DOHH2 (cell line): ENCODE measurements around the gene CORO6.

Experiments used
- H3F3A ChIP-seq: fragments of 200-600 bp; sonication (generic), shearing (Covaris generic); 2 replicates; pipeline ENCODE4 v1.6.0; 2016; ENCODE audit warnings: antibody characterized with exemption, mild to moderate bottlenecking; ENCODE audit not compliant: control insufficient read depth, insufficient read depth
- H3K27ac ChIP-seq: fragments of 200-600 bp; sonication (generic); 2 replicates; pipeline ENCODE4 v1.5.1; 2014; ENCODE audit warnings: low read depth, mild to moderate bottlenecking, low read length, moderate library complexity
- H3K27me3 ChIP-seq: fragments of 200-600 bp; sonication (generic); 2 replicates; pipeline ENCODE4 v1.6.1; 2014; ENCODE audit warnings: mild to moderate bottlenecking, low read length, mixed read lengths; ENCODE audit not compliant: control insufficient read depth
- H3K36me3 ChIP-seq: fragments of 200-600 bp; sonication (generic); 2 replicates; pipeline ENCODE4 v1.6.1; 2014; ENCODE audit warnings: mild to moderate bottlenecking, low read length, moderate library complexity, mixed read lengths; ENCODE audit not compliant: control insufficient read depth
- H3K4me1 ChIP-seq: fragments of 200-600 bp; sonication (generic); 2 replicates; pipeline ENCODE4 v1.6.1; 2014; ENCODE audit warnings: mild to moderate bottlenecking, low read length, mixed read lengths; ENCODE audit not compliant: control insufficient read depth
- H3K4me2 ChIP-seq: fragments of 200-600 bp; sonication (generic); 2 replicates; pipeline ENCODE4 v1.6.0; 2014; ENCODE audit warnings: mild to moderate bottlenecking, low read length, moderate library complexity
- H3K4me3 ChIP-seq: fragments of 200-600 bp; sonication (generic); 2 replicates; pipeline ENCODE4 v1.5.1; 2014; ENCODE audit warnings: mild to moderate bottlenecking, low read length, mixed read lengths
- H3K79me2 ChIP-seq: fragments of 200-600 bp; sonication (generic); 2 replicates; pipeline ENCODE4 v1.6.1; 2014; ENCODE audit warnings: mild to moderate bottlenecking, low read length, mixed read lengths; ENCODE audit not compliant: control insufficient read depth
- H3K9me2 ChIP-seq: fragments of 200-600 bp; sonication (generic); replicated peaks from 2 replicates; pipeline ENCODE4 v1.6.1; 2014; ENCODE audit warnings: mild to moderate bottlenecking, low read length, mixed read lengths; ENCODE audit not compliant: control insufficient read depth
- H3K9me3 ChIP-seq: fragments of 200-600 bp; sonication (generic); 2 replicates; pipeline ENCODE4 v1.6.1; 2014; ENCODE audit warnings: antibody characterized with exemption, low read length, mixed read lengths; ENCODE audit not compliant: control insufficient read depth, insufficient read depth
- H4K20me1 ChIP-seq: fragments of 200-600 bp; sonication (generic); 2 replicates; pipeline ENCODE4 v1.6.0; 2014; ENCODE audit warnings: low read depth, mild to moderate bottlenecking, antibody characterized with exemption, low read length, moderate library complexity; ENCODE audit not compliant: control insufficient read depth, insufficient read depth
- EZH2phosphoT487 ChIP-seq: fragments of 200-600 bp; sonication (generic); IDR thresholded peaks from 2 replicates; pipeline ENCODE4 v1.6.1; 2017; ENCODE audit warnings: borderline replicate concordance, mild to moderate bottlenecking, antibody characterized with exemption, low read length, moderate library complexity, mixed read lengths
- TF ChIP-seq, protein P1 (sequence below): fragments of 200-600 bp; sonication (generic); IDR thresholded peaks from one replicate; pipeline ENCODE4 v1.5.1; 2014; ENCODE audit warnings: antibody characterized with exemption, mild to moderate bottlenecking, low read depth, low read length; ENCODE audit not compliant: poor library complexity, severe bottlenecking

CORO6 gene

DNA sequence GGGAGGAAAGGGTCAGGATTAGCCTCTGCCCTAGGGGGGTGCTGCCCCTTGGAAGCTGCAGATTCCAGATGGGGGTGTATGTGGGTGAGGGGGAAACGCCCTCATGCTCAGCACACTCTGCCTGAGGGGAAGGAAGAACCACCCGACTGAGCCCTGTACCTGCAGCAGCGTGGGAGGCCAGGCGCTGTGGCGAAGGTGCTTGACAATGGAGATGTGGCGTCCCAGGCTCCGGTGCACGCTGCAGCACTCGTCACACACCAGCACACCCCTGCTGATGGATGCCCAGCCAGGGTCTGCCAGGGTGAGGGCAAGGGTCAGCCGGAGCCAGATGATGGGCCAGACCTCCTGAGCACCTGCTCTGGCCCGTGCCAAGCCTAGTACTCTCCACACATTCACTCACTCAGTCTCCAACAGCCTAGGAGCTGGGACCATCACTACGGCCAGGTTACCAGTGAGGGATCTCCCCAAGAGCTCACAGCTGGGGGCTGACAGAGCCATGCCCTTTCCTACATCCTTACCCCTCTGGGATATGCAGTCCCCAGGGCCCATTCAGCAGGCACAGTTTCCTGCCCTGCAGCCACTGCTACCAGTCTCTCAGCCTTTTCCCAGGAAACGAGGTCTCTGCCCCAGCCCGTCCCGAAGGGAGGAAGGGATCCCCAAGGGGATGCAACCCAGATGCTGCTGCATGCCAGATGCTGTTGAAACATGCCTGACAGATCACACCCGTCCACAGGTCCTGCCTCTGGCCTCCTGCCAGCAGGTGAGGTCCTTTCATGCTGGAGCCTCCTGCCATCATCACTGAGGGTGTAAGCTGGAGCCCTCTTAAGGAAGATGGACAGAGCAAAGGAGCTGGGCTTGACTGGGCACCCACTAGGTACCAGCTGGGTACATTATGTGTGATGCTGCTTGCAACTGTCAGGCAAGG, 39.1 kb downstream of the CORO6 start:
- TF ChIP-seq, protein P1, sequence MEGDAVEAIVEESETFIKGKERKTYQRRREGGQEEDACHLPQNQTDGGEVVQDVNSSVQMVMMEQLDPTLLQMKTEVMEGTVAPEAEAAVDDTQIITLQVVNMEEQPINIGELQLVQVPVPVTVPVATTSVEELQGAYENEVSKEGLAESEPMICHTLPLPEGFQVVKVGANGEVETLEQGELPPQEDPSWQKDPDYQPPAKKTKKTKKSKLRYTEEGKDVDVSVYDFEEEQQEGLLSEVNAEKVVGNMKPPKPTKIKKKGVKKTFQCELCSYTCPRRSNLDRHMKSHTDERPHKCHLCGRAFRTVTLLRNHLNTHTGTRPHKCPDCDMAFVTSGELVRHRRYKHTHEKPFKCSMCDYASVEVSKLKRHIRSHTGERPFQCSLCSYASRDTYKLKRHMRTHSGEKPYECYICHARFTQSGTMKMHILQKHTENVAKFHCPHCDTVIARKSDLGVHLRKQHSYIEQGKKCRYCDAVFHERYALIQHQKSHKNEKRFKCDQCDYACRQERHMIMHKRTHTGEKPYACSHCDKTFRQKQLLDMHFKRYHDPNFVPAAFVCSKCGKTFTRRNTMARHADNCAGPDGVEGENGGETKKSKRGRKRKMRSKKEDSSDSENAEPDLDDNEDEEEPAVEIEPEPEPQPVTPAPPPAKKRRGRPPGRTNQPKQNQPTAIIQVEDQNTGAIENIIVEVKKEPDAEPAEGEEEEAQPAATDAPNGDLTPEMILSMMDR = no peak
- TF ChIP-seq EZH2phosphoT487 = no peak
- Histone ChIP-seq H3K4me3 (no peak overlapping the region), H3K4me1 (peaks cover 58% of the 10 kb centered on the region), H3K79me2 (peaks cover 61% of the 10 kb centered on the region), H4K20me1 (peaks cover 18% of the 10 kb centered on the region), H3K9me2 (no peaks in the 10 kb centered on the region), H3K36me3 (peaks cover 51% of the 10 kb centered on the region), H3K27ac (peak overlapping the region; percentile 49; the same call in 1 of the 2 replicates), H3K27me3 (no peaks in the 10 kb centered on the region), H3K9me3 (no peaks in the 10 kb centered on the region), H3F3A (no peaks in the 10 kb centered on the region), H3K4me2 (no peak overlapping the region; the same call in 1 of the 2 replicates)

DNA sequence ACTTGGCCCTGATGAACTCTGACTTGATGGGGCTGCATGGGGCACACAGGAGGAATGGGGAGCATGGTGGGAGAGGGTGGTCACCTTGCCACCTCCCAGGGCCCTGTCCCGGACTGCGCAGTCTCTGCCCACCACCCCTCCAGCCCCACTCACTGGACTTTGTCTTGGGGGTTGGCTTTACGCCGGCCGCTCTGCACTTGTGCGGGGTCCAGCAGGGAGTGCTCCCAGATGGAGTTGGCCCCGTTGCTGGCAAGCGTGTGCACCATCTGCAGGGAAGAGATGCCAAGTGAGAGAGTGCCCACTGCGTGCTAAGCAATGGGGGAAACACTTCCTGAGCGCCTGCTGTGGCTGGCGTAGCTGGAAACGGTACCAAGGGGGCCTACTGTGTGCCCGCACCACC, 39.9 kb downstream of the CORO6 start:
- Histone ChIP-seq H3K4me2 (no peak overlapping the region), H3K27ac (no peak overlapping the region), H3F3A (no peaks in the 10 kb centered on the region), H4K20me1 (peaks cover 14% of the 10 kb centered on the region), H3K36me3 (peaks cover 57% of the 10 kb centered on the region), H3K27me3 (no peaks in the 10 kb centered on the region), H3K9me3 (no peaks in the 10 kb centered on the region), H3K79me2 (peaks cover 53% of the 10 kb centered on the region), H3K9me2 (no peaks in the 10 kb centered on the region), H3K4me1 (peaks cover 52% of the 10 kb centered on the region), H3K4me3 (no peak overlapping the region)
- no peak for TF ChIP-seq EZH2phosphoT487
- TF ChIP-seq, protein P1 = no peak

DNA sequence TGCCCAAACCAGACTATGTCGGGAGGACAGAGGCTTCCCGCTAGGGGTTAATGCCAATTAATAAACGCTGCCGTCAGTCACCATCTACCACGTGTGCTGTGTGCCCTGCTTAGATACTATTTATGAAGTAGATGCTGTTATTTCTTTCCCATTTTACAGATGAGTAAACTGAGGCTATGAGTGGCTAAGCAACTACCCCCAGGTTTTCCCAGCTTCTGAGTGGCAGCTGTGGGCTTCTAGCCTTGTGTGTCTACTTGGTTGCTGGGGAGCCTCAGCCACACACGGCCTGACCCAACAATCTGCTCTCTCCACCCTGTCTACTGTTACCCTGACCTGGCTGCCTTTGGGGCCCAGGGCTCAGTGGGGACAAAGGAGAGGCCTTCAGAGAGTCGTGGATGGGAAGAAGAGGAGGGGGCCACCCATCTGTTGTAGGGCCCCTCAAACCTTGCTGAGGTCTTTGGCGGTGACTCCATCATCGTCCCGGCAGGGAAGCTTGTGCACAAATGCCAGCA, 40.4 kb downstream of the CORO6 start:
- H3K9me2 ChIP-seq = no peaks in the 10 kb centered on the region
- H3K4me2 ChIP-seq = no peak overlapping the region
- no peak overlapping the region for H3K27ac ChIP-seq
- H3K9me3 ChIP-seq = no peaks in the 10 kb centered on the region
- H3K4me3 ChIP-seq = no peak overlapping the region
- peaks cover 12% of the 10 kb centered on the region for H4K20me1 ChIP-seq
- H3K4me1 ChIP-seq = peaks cover 47% of the 10 kb centered on the region
- H3K36me3 ChIP-seq = peaks cover 61% of the 10 kb centered on the region
- H3K27me3 ChIP-seq = no peaks in the 10 kb centered on the region
- TF ChIP-seq EZH2phosphoT487 = no peak
- TF ChIP-seq, protein P1 = no peak
- H3K79me2 ChIP-seq = peaks cover 48% of the 10 kb centered on the region
- no peaks in the 10 kb centered on the region for H3F3A ChIP-seq
